ENCODE data around the gene LDB2.

The LDB2 gene

GRCh38 chr4:16760617-16761363 is 137.7 kb downstream of the LDB2 start:
- no peak for DNase-seq (ENCODE audit: low spot score)
- in situ Hi-C loops (cut with MboI; ENCODE audit: low pct_unique_long_range_greater_than_20kb, low sequenced_read_pairs, unreplicated experiment) = no loop called here
- no peak for TF ChIP-seq CTCF (IDR thresholded peaks at IDR 0.05; ENCODE audit: extremely low read depth, insufficient read depth, missing control alignments)

GRCh38 chr4:16759931-16760582 is 138.4 kb downstream of the LDB2 start:
- no peak for DNase-seq (ENCODE audit: low spot score)
- no peak for TF ChIP-seq CTCF (IDR thresholded peaks at IDR 0.05; ENCODE audit: extremely low read depth, insufficient read depth, missing control alignments)
- in situ Hi-C loops (cut with MboI; ENCODE audit: low pct_unique_long_range_greater_than_20kb, low sequenced_read_pairs, unreplicated experiment) = no loop called here

- in situ Hi-C loops (cut with MboI; ENCODE audit: low pct_unique_long_range_greater_than_20kb, low sequenced_read_pairs, unreplicated experiment) = no loop called here
- no peak for DNase-seq (ENCODE audit: low spot score)
- TF ChIP-seq CTCF (IDR thresholded peaks at IDR 0.05; ENCODE audit: extremely low read depth, insufficient read depth, missing control alignments) = no peak
Measured at GRCh38 chr4:16758816-16759215, 139.6 kb downstream of the LDB2 start.

- in situ Hi-C loops (cut with MboI; ENCODE audit: low pct_unique_long_range_greater_than_20kb, low sequenced_read_pairs, unreplicated experiment) = no loop called here
- DNase-seq (ENCODE audit: low spot score) = no peak
- no peak for TF ChIP-seq CTCF (IDR thresholded peaks at IDR 0.05; ENCODE audit: extremely low read depth, insufficient read depth, missing control alignments)
Measured at GRCh38 chr4:16758255-16758654, 140.2 kb downstream of the LDB2 start.

GRCh38 chr4:16757080-16757521 is 141.3 kb downstream of the LDB2 start:
- TF ChIP-seq CTCF (IDR thresholded peaks at IDR 0.05; ENCODE audit: extremely low read depth, insufficient read depth, missing control alignments) = no peak
- DNase-seq (ENCODE audit: low spot score) = no peak
- in situ Hi-C loops (cut with MboI; ENCODE audit: low pct_unique_long_range_greater_than_20kb, low sequenced_read_pairs, unreplicated experiment) = no loop called here

GRCh38 chr4:16754104-16754503 is 144.3 kb downstream of the LDB2 start:
- TF ChIP-seq CTCF (IDR thresholded peaks at IDR 0.05; ENCODE audit: extremely low read depth, insufficient read depth, missing control alignments) = no peak
- in situ Hi-C loops (cut with MboI; ENCODE audit: low pct_unique_long_range_greater_than_20kb, low sequenced_read_pairs, unreplicated experiment) = no loop called here
- DNase-seq (ENCODE audit: low spot score) = no peak

Data from GM13977 (cell line).